NCI-H1417 (cell line): ENCODE data around the gene TXNRD3.

ENCODE experiments used
- DNase-seq, 3 experiments: peaks; one replicate each; lab custom pipeline; 2025; lab: John Stamatoyannopoulos, UW

TXNRD3 gene

DNA sequence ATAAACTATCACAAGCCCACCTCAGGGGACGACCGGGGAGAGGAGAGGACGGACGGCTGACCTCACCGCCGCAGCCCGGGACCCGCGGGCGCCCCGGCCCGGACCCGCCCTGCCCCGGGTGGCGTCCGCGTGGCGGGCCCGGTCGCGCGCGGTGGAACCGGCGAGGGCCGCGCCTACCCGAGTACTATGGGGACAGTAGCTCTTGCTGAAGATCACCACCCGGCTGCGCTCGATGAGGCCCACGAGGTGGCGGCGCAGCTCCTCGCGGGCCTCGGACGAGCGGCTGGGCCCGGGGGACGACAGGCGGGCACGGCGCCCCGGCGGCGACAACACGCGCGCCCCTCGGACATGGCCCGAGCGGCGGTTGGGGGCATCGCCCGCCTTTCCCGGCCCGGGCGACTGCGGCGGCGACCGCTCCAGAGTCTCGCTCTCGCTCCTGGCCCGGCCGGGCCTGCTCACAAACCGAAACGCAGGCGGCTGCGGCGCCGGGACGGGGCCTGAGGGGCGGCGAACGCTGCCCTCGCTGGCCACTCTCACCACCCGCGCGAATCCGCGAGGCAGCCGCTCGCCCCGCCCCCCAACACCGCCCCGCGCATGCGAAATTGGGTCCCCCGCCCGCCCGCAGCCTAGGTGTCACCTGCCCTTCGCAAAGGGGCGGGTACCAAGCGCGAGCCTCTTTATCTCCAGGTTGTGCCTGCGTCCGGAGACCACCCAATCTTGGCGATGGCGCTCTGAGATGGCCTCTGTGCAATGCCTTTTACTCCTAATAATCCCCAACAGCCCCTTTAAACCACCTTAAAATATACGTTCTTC is at the start of gene TXNRD3:
Gene TXNRD3 (minus strand): TSS at position 554 of the 813 bp plus-strand sequence.
- peak; percentile 82 to 90 (median 89) for DNase-seq

DNA sequence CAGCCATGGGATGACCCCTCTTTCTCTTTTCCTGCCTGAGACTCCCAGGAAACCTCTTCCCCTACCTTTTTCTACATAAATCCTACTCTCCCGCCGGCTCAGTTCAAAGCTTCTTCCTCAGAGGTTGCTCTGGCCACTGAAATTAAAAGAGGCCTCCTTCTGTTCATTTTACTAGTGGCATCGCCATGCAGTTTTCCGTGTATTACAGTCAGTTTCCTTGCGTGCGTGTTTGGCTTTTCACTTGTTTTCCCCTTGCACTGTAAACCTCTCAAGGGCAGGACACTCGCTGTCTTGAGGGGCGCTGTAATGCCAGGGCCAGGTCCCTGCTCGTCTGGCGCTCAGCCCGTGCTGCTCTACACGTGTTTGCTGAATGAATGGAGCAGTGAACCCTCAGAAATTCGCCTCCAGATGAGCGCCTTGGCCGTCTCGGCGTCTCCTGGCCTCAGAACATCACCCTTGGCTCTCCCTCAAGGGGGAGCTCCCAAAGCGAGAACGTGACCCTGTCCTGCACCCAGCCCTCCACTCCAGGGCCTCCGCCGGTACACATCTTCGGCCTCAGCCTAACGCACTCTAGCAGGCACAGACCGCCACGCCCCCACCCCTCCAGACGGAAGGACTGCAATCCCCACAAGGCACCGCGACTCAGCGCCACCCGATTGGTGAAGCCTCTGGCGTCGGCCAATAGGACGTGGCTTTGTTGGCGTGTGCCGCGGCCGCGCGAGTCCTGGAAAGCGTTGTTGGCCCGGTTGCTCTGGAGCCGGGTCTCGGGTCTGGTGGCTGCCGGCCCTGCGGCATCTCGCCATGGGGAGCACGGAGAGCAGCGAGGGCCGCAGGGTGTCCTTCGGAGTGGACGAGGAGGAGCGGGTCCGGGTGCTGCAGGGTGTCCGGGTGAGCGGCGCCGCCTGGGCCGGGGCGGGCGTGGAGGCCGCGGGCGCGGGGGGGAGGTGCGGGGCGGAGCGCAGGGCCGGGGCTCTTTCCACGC is 48.9 kb upstream of the TXNRD3 start, which contains the start of gene CHCHD6:
Gene CHCHD6 (plus strand): TSS at position 729 of the 982 bp plus-strand sequence. CDS start 73 bp downstream, at position 802.
- DNase-seq = peak; percentile 96 to 98 (median 98)

DNA sequence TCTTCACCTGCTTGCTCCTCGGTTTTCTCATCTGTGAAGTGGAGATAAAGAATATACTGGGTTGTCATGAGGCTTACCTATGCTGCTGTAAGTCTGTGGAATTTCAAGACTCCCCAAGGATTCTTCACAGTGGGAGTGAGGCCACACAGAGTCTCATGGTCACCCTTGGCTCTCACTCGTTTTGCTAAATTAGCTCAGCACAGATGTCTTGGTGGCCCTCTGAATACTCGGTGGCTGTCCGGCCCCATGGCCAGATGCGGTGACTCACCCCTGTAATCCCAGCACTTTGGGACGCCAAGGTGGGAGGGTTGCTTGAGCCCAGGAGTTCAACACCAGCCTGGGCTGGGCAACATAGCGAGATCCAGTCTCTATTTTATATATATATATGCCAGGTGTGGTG is 44.1 kb upstream of the TXNRD3 start:
- DNase-seq = no peak

DNA sequence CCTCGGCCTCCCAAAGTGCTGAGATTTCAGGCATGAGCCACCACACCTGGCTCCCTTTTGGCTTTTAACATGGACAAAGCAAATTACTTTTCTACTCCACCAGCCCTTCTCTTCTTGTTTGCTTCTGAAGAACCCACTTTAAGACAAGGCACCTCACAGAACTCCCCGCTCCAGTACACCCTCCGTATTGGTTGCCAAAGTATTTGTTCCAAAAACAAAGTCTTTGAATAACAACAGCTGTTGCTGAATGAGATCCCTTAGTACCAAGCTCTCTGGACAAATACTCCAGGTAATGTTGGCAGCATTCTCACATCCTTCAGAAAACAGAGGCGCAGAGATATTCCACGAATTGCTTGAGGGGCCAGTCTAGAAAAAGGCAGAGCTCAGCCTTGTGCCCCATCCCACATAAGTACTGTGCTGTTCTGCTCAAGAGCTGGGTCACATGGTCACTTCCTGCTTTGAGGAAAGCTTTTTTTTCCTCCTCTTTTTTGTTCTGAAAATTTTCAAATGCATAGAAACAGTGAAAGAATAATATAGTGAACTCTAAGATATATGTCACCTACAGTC is 41.9 kb upstream of the TXNRD3 start:
- no peak for DNase-seq

DNA sequence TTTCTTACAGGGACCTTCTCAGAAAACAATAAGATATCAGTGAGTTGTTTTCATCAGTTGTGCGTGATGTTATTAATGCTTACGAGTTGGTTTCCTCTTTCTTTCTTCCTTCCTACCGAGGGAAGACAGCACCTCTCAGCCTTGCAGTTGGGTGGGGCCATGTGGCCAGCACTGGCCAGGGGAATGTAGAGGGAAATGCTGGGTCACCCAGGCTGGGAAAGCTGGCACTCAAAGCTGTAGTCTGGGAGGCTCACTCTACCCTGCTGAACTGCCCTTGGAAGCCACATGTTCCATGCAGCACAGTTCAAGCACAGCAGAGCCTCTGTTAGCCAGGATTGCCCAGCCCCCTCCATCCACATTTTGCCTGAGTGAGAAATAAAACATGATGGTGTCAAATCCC is 39.0 kb upstream of the TXNRD3 start:
- DNase-seq = no peak

DNA sequence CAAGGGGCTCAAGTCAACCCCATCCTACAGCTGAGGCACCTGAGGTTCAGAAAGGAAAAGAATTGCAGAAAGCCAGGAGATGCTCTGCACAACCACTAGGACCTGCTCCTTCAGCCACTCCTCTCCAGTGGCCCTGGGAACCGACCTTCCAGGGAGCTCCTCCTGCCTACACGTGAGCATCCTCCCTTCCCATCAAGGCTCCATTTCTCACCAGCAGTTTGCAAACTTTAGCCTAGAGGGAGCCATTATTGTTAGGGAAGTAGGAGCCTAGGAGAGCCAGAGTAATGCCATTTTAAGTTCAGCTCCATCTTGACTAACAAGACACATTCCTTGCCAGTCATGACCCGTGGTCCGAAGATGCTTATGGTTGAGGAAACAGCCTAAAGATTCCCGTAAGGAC is 37.9 kb upstream of the TXNRD3 start:
- DNase-seq = no peak

DNA sequence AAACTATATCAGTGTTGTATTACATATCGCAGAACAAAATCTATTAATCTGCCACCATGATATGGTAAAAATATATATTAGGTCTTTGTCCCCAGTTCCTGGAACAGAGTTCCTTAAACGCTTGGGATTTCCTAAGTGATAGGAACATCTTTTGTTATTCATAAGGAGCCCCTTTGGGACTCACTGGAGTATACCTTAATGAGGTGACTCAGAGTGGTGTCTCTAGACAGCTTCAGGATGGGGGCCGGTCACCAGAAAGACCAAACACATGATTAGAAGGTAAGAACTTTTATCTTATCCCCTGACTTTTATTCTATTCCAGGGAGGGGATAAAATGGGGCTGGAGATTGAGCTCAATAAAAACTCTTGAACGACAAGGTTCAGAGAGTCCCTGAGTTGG is 36.8 kb upstream of the TXNRD3 start:
- DNase-seq = no peak

DNA sequence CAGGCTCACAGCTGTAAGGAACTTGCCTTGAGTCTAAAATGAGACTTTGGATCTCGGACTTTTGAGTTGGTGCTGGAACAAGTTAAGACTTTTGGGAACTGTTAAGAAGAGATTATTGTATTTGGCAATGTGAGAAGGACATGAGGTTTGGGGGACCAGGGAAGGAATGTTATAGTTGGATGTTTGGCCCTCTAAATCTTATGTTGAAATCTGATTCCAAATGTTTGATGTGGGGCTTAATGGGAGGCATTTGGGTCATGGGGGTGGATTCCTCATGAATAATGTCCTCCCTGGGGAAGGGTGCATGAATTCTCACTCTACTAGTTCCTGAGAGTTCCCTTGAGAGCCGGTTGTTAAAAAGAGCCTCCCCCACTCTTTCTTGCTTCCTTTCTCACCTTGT is 30.6 kb upstream of the TXNRD3 start:
- no peak for DNase-seq

DNA sequence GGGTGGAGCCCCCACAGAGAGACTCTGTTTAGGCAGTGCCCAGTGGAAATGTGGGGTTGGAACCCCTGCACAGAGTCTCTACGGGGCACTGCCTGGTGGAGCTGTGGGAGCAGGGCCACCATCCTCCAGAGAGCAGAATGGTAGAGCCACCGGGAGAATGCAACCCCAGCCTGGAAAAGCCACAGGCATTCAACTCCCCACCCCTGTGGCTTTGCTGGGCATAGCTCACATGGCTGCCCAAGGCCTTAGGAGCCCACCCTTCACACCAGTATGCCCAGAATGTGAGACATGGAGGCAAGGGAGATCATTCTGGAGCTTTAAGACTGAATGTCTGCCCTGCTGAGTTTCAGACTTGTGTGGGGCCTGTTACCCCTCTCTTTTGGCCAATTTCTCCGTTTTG is 30.1 kb upstream of the TXNRD3 start:
- no peak for DNase-seq

DNA sequence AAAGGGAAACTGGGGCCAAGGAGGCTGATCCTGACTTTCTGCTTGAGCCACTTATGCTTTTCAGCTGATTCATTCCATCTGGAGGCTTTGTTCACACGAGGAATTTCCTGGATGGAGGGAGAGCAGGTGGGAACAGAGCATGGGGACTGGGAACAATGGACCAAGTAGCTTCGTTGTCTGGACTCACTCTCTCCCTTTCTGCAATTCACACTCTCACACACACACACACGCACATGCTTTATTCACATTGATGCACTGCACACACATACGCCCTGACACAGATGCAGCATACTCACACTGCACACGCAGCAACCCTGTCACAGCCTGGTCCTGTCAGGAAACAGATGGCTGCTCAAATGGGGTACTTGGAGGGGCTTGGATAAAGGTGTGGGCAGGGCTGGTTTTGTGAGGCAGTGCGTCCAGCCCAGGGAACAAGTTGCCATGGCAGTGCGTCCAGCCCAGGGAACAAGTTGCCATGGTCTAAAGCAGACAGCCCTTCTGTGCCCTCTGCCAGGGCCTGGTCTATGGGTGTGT is 29.4 kb upstream of the TXNRD3 start:
- peak; percentile 22 to 76 (median 35) for DNase-seq

DNA sequence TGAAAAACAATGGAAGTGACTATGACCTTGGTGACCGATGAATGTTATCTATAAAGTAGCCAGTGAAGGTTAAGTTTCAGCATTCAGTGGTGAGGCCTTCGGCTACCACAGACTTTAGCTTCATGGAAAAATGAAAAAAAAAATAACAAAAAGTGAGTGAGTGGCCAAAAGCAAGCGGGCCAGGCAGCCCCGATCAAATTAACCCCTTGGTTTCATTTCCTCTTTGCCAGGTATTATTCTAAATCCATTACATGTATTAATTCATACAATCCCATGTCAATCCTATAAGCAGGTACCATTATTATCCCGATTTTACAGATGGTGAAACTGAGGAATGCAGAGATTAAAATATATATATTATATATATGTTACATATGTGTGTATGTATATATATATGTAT is 28.1 kb upstream of the TXNRD3 start:
- DNase-seq = no peak

DNA sequence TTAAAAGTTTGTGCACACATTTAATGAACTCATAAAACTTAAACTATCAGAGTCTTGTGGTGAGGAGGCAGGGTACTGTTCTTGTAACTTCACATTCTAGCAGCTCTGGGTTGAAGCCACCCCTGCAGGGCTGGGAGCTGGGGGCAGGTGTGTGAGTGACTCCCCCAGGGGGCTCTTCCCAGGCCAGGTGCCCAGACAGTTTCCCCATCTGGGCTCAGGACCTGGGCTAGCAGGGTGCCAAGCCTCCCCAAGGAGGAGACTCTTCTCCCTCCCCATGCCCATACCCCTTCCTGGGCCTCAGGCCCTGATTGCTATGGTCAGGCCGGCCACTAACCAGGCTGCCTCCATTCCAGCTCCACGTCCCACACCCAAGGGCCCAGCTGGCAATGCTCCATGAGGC is 27.1 kb upstream of the TXNRD3 start:
- no peak for DNase-seq

DNA sequence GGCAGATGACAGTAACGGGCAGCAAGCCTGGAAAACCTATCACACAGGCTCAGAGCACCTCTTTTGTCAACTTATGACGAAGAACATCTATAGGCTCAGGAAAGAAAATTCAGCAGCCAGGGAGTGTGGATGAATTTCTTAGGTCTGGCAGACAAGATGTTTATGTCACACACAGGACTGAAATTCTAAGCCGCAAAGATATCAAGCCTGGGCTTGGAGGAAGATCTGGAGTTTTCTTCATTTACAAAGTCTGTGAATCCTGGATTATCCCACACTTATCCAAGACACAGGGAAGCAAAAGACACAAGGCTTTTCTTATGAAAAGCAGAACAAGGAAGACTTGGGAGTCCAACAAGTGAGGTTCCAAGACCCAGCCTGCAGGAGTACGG is 25.7 kb upstream of the TXNRD3 start:
- no peak for DNase-seq

DNA sequence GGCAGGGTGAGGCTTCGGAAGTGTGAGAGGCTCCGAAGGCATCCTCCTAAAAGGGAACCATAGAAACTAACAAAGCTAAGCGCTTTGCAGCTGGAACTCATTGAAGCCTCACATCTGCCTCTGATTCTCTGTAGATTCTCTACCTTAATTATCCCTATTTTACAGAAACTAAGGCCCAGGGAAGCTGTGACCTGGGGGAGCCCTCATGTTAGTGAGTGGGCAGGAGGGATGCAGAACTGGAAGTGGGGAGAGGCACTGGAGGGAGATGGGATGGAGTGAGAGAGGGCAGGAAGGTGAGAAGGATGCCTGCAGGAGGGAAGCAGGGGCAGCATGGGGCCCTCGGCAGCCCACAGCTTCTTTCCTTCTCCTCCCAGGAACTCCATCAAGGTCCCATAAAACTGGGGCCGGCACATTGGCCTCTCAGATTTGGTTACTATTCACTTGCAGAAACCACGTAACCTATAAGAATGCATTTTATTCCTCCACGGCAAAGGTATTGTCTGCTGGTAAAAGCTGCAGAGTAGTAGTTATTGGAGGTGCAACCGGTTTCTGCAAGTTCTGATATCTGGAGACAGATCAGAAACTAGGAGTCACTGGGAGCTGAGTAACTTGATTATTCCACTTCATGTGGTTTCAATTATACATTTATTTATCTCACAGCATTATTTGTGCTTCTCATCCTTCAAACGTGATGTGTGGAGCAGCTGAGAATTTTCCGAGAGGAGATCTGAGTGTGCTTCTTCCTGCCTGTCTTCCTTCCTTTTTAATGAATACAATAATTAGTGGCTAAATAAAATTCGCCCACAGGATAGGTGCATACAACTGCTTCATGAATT is 25.1 kb upstream of the TXNRD3 start:
- DNase-seq = no peak

DNA sequence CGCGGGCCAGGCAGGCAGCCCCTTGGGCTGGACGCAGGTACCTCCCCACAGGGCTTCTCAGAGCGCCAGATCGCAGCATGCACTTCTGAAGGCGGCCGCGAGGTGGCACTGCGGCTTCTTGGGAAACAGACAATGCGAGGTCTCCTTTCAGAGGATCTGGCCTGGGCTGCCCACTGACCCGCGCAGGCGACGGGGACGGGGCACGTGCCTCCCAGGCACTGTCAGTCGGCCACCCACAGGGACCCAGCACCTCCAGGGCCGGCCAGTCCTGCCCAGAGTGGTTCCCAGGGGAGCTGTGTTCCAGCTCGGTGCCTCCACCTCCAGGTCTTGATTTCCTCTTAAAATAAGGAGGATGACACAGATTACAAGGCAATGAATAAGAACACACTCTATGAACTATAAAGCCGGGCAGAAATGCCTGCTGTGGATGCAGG is 24.4 kb upstream of the TXNRD3 start:
- DNase-seq = peak; percentile 81 to 89 (median 87)

DNA sequence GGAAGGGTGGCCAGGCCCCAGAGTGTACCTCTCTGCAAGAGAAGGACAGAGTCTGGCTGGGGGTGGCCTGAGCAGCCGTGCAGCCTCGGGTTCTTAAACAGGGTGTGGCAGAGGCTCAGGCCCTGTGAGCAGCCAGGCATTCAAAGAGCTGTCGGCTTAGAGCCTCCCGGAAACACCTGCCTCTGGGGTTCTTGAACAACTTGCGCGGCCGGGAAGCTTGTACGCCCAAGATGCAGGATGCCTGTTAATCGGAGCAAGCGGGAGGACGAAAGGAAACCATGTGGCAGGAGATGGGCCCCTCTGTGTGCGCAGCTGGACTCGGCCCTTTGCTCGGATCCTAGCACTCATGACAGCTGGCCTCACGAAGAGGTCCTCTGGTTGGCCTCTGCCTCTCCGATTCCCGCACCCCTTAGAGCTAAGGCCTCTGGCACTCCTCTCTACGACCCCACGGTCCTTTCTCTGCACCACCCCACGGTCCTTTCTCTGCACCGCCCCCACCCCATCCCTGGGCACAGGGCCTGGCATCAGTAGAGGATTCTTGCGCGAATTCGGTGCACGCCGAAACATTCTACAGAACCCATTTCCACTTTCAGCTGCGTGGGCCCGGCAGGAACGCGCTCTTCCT is 23.9 kb upstream of the TXNRD3 start:
- DNase-seq = peak; percentile 60 to 68 (median 61)

DNA sequence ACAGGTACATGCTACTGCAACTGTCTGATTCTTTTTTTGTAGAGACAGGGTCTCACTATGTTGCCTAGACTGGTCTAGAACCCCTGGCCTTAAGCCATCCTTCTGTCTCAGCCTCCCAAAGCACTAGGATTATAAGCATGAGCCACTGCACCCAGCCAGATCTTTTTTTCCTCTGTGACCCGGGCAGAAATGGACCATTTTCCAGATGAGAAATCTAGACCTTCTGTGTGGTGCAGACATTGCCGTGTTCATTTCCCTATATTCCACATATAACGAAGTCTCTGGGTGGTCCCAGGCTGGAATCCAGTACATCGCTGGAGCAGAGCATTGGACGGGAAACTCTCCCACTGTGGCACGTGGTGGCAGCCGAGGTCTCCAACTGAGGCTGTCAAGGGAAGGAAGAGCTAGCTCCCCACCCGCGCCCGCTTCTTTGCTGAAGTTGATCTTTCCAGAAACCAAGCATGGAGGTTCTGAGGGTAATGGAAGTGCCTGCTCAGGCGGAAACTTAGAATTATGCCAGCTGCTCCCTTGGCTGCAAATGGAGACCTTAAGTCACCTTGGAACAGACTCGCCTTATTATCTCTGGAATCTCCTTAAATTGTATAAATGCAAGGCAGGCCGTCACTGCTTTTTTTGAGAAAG is 23.1 kb upstream of the TXNRD3 start:
- DNase-seq = no peak

DNA sequence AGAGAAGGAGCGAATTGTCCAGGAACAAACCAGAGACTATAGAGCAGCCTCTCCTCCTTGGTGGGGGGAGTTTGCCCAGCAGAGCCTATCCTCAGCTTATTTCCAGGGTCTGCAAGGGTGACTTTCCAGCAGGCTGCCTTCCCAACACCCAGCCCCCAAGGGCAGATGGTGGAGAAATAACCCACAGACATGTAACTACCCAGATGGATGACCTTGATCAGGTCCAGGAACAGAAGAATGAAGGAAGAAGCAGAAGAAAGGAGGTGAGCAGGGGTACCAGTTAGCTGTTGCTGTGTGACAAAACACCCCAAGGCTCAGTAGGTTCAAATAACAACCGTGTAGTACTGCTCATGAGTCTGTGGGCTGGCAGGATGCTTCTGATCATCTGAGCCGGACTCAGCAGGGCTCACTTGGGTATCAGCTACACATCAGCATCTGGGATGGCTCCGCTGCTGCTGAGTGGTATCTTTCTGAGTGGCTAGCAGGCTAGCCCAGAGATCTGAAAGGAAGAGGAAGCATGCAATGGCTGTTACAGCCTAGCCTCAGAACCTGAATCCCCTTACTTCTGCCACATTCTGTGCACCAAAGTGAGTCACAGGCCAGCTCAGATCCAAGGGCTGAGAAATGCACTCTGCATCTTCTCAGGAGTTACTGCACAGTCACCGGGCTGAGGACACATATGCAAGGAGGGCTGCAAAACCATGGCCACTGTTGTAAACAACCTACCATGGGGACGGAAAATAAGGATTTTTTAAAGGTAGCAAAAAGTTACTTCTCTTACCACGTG is 22.2 kb upstream of the TXNRD3 start:
- DNase-seq = no peak

DNA sequence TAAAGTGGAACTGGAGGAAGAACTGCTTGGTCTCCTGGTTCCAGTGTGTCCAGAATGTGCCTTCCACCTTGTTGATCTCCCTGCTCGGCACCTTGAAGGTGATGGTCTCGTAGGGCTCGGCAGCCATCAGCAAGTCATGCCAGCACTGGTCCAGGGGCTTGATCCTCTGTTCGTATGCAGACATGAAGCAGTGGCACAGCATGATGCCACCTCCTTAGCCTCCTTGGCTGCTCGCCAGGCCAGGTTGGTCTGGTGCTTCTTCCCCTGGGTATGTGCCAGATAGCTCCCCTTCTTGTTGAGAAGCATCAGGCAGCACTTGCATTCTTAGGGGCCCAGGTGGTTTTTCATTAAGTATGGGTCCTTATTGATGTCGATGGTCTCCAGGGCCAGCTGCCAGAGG is 17.8 kb upstream of the TXNRD3 start:
- DNase-seq = peak in 1 of 3 experiments; percentile 5
